GM18868 (cell line): ENCODE results near the gene PLA2G4D.
"Not testable (repeated sequence)": the region's sequence is repeated elsewhere in the genome, so short reads cannot be mapped to it uniquely, and the experiment has no call there.

ENCODE experiments used
- ATAC-seq: cut with Tn5 transposase; IDR thresholded peaks from one replicate; pipeline ENCODE4 v1.9.1; 2021; ENCODE audit warnings: mild to moderate bottlenecking, moderate library complexity; ENCODE audit not compliant: unreplicated experiment

Gene PLA2G4D

GRCh38 chr15:42092398-42093318 is 1.7 kb downstream of the PLA2G4D start:
- ATAC-seq, result no peak

GRCh38 chr15:42091753-42092397 is 2.5 kb downstream of the PLA2G4D start:
- ATAC-seq, result not testable (repeated sequence)

- ATAC-seq, result no peak
These were observed 3.6 kb downstream of the PLA2G4D start for GRCh38 chr15:42090781-42091180.

- no peak for ATAC-seq
These were observed 4.0 kb downstream of the PLA2G4D start for GRCh38 chr15:42090370-42090769.

- no peak for ATAC-seq
These were observed 4.4 kb downstream of the PLA2G4D start for GRCh38 chr15:42089942-42090341.

- no peak for ATAC-seq
These were observed 5.3 kb downstream of the PLA2G4D start for GRCh38 chr15:42088801-42089640.

GRCh38 chr15:42087926-42088800 is 6.2 kb downstream of the PLA2G4D start:
- no peak for ATAC-seq

GRCh38 chr15:42087460-42087859 is 6.9 kb downstream of the PLA2G4D start:
- no peak for ATAC-seq

GRCh38 chr15:42085721-42086120 is 8.6 kb downstream of the PLA2G4D start:
- no peak for ATAC-seq

GRCh38 chr15:42085236-42085605 is 9.1 kb downstream of the PLA2G4D start:
- ATAC-seq, result no peak

GRCh38 chr15:42084465-42085235 is 9.7 kb downstream of the PLA2G4D start:
- ATAC-seq, result no peak

- ATAC-seq, result no peak
These were observed 10.4 kb downstream of the PLA2G4D start for GRCh38 chr15:42083916-42084315.

- no peak for ATAC-seq
These were observed 10.8 kb downstream of the PLA2G4D start for GRCh38 chr15:42083605-42083908.

GRCh38 chr15:42082823-42083604 is 11.3 kb downstream of the PLA2G4D start:
- no peak for ATAC-seq

GRCh38 chr15:42082141-42082540 is 12.2 kb downstream of the PLA2G4D start:
- no peak for ATAC-seq

- no peak for ATAC-seq
These were observed 13.2 kb downstream of the PLA2G4D start for GRCh38 chr15:42080919-42081830.

- ATAC-seq, result no peak
These were observed 14.0 kb downstream of the PLA2G4D start for GRCh38 chr15:42080186-42080918.
